HCT116 (cell line): ENCODE measurements around the gene ZBTB33. TPM values are rescaled to one million over a fixed set of nuclear protein-coding genes. Genes with fewer than 3 reads are reported as not detected.

ENCODE experiments used
- ATAC-seq: fragments of 200-7000 bp; cut with Tn5 transposase; 2 replicates; pipeline ENCODE4 v1.9.1; 2020; ENCODE audit warnings: mild to moderate bottlenecking, moderate library complexity
- BruUV-seq: library from RNA; stranded (reverse); fragments of 400-500 nt; replicated peaks from 2 replicates; lab custom pipeline; 2021; lab: Mats Ljungman, UMichigan
- CTCF ChIA-PET: fragments of 300-600 bp; sonication (Branson Sonifier 250); formaldehyde crosslinking; loops from one replicate; lab custom pipeline; 2021; ENCODE audit warnings: antibody characterized with exemption; lab: Charles Lee
- POLR2A ChIA-PET: fragments of 300-600, 350-600 bp; sonication (Branson Sonifier 250); formaldehyde crosslinking; loops from one replicate; lab custom pipeline; 2021; ENCODE audit warnings: antibody characterized with exemption; lab: Charles Lee
- RAD21 ChIA-PET, 2 experiments: fragments of 300-600 bp; sonication (Branson Sonifier 250); formaldehyde crosslinking; loops; one replicate each; lab custom pipeline; 2023; ENCODE audit warnings: low total read pairs in 2 of 2; ENCODE audit not compliant: uncharacterized antibody in 2 of 2, unreplicated experiment in 2 of 2, low non-redundant PET in 1 of 2; lab: Charles Lee
- DNase-seq: peaks from one replicate; pipeline ENCODE4 v3.0.0-alpha.2; 2010; ENCODE audit warnings: low read depth, low spot score
- H2AFZ ChIP-seq: fragments of 200-600 bp; shearing (Covaris generic), sonication (generic); 2 replicates; pipeline ENCODE4 v1.6.1; 2017; ENCODE audit warnings: low read depth, mixed run types, mixed read lengths, antibody characterized with exemption, low read length; ENCODE audit not compliant: poor library complexity, severe bottlenecking
- H3K27ac ChIP-seq: 2 replicates; pipeline ENCODE4 v1.5.1; 2012; ENCODE audit warnings: low read depth, low read length
- H3K27me3 ChIP-seq: fragments of 200-600 bp; sonication (generic); 2 replicates; pipeline ENCODE4 v1.6.1; 2016; ENCODE audit warnings: mixed run types, low read length, mixed read lengths; ENCODE audit not compliant: insufficient read depth
- H3K36me3 ChIP-seq, 2 experiments: fragments of 200-500 bp in 1 of 2; fragments of 200-600 bp in 1 of 2; sonication (Bioruptor generic) in 1 of 2; sonication (generic) in 1 of 2; 2 replicates each; pipeline versions ENCODE4 v1.5.1 to v1.6.1; 2014 to 2016; ENCODE audit warnings: low read length in 2 of 2, inconsistent platforms in 1 of 2, mixed read lengths in 1 of 2, mixed run types in 1 of 2; ENCODE audit not compliant: insufficient read depth in 2 of 2, control insufficient read depth in 1 of 2
- H3K4me1 ChIP-seq, 2 experiments: fragments of 200-600 bp in 1 of 2; sonication (generic) in 1 of 2; 2 replicates each; pipeline versions ENCODE4 v1.5.1 to v1.6.1; 2012 to 2017; ENCODE audit warnings: low read length in 2 of 2, inconsistent platforms in 1 of 2, mild to moderate bottlenecking in 1 of 2, mixed read lengths in 1 of 2, mixed run types in 1 of 2, moderate library complexity in 1 of 2; ENCODE audit not compliant: insufficient read depth in 2 of 2, control insufficient read depth in 1 of 2
- H3K4me2 ChIP-seq: fragments of 200-600 bp; sonication (generic); 2 replicates; pipeline ENCODE4 v1.6.1; 2017; ENCODE audit warnings: mixed run types, low read length, mixed read lengths
- H3K4me3 ChIP-seq, 2 experiments: fragments of 200-600 bp in 1 of 2; sonication (generic) in 1 of 2; replicated peaks in 1 of 2; 2 replicates each; pipeline ENCODE4 v1.5.1; 2011 to 2016; ENCODE audit warnings: low read length in 2 of 2, control low read depth in 1 of 2, low read depth in 1 of 2, mild to moderate bottlenecking in 1 of 2, mixed read lengths in 1 of 2, mixed run types in 1 of 2
- H3K79me2 ChIP-seq: fragments of 200-600 bp; sonication (generic); 2 replicates; pipeline ENCODE4 v1.6.1; 2017; ENCODE audit warnings: mild to moderate bottlenecking, mixed run types, low read length, moderate library complexity, mixed read lengths; ENCODE audit not compliant: insufficient read depth
- H3K9ac ChIP-seq: fragments of 200-600 bp; sonication (generic); 2 replicates; pipeline ENCODE4 v1.6.1; 2016; ENCODE audit warnings: low read length, mixed read lengths
- H3K9me2 ChIP-seq: fragments of 200-600 bp; sonication (generic), shearing (Covaris generic); 2 replicates; pipeline ENCODE4 v1.6.1; 2017; ENCODE audit warnings: mixed run types, mild to moderate bottlenecking, moderate library complexity; ENCODE audit not compliant: insufficient read depth
- H3K9me3 ChIP-seq, 2 experiments: fragments of 200-500 bp in 1 of 2; fragments of 200-600 bp in 1 of 2; sonication (Bioruptor generic) in 1 of 2; sonication (generic) in 1 of 2; 2 replicates each; pipeline ENCODE4 v1.6.1; 2014 to 2017; ENCODE audit warnings: low read length in 2 of 2, mixed read lengths in 2 of 2, inconsistent platforms in 1 of 2, low read depth in 1 of 2, mild to moderate bottlenecking in 1 of 2, mixed run types in 1 of 2, moderate library complexity in 1 of 2; ENCODE audit not compliant: control insufficient read depth in 1 of 2, insufficient read depth in 1 of 2
- H4K20me1 ChIP-seq: fragments of 200-600 bp; sonication (generic), shearing (Covaris generic); 2 replicates; pipeline ENCODE4 v1.6.1; 2017; ENCODE audit warnings: mixed run types, mild to moderate bottlenecking, moderate library complexity; ENCODE audit not compliant: insufficient read depth
- CEBPB ChIP-seq: IDR thresholded peaks from 2 replicates; pipeline ENCODE4 v1.6.1; 2012; ENCODE audit warnings: low read depth
- EGR1 ChIP-seq: IDR thresholded peaks from 2 replicates; pipeline ENCODE4 v1.6.1; 2012; ENCODE audit warnings: low read depth
- ELF1 ChIP-seq: IDR thresholded peaks from 2 replicates; pipeline ENCODE4 v1.6.1; 2012; ENCODE audit warnings: low read depth, borderline replicate concordance
- EZH2 ChIP-seq: fragments of 200-600 bp; sonication (generic); IDR thresholded peaks from 2 replicates; pipeline ENCODE4 v1.6.1; 2017; ENCODE audit warnings: antibody characterized with exemption, mixed run types
- EZH2phosphoT487 ChIP-seq: fragments of 200-600 bp; IDR thresholded peaks from 2 replicates; pipeline ENCODE4 v1.6.1; 2018; ENCODE audit warnings: antibody characterized with exemption, borderline replicate concordance
- FOSL1 ChIP-seq: IDR thresholded peaks from 2 replicates; pipeline ENCODE4 v1.6.1; 2012; ENCODE audit warnings: low read depth
- JUND ChIP-seq: IDR thresholded peaks from 2 replicates; pipeline ENCODE4 v1.6.1; 2012
- POLR2A ChIP-seq: IDR thresholded peaks from 2 replicates; pipeline ENCODE4 v1.7.0; 2011; ENCODE audit warnings: borderline replicate concordance; ENCODE audit not compliant: insufficient read depth, insufficient read length; ENCODE audit errors: extremely low read depth
- POLR2AphosphoS5 ChIP-seq: IDR thresholded peaks from 2 replicates; pipeline ENCODE4 v1.6.1; 2011; ENCODE audit warnings: mild to moderate bottlenecking, low read depth, low read length, moderate library complexity
- RAD21 ChIP-seq: IDR thresholded peaks from 2 replicates; pipeline ENCODE4 v1.6.1; 2012; ENCODE audit warnings: low read depth, mild to moderate bottlenecking
- SIN3A ChIP-seq: IDR thresholded peaks from 2 replicates; pipeline ENCODE4 v1.6.1; 2012; ENCODE audit warnings: low read depth
- ZFX ChIP-seq: fragments of 450-650 bp; IDR thresholded peaks from 2 replicates; pipeline ENCODE4 v1.6.1; 2017
- ZNF274 ChIP-seq: fragments of 200-500 bp; sonication (Bioruptor generic); IDR thresholded peaks from 2 replicates; pipeline ENCODE4 v1.6.1; 2014; ENCODE audit warnings: mild to moderate bottlenecking, low read depth, low read length, inconsistent platforms
- intact Hi-C: fragments of 100-400 bp; cut with micrococcal nuclease; formaldehyde crosslinking; loops from 2 replicates; pipeline ENCODE4 v1.10.0; 2022
- total RNA-seq: library from RNA; stranded (reverse); gene quantifications from one replicate; pipeline ENCODE4 v1.2.1, GENCODE V29; 2021; ENCODE audit not compliant: unreplicated experiment
- TF ChIP-seq, protein P1 (sequence below): IDR thresholded peaks from 2 replicates; pipeline ENCODE4 v1.6.1; 2012
- TF ChIP-seq, protein P2 (sequence below): IDR thresholded peaks from 2 replicates; pipeline ENCODE4 v1.6.1; 2012; ENCODE audit warnings: low read depth
- TF ChIP-seq, protein P3 (sequence below), 3 experiments: fragments of 200-600 bp in 1 of 3; sonication (generic) in 1 of 3; IDR thresholded peaks in 2 of 3; conservative IDR thresholded peaks in 1 of 3; 2 replicates each; pipeline ENCODE4 v1.5.1; 2012 to 2017; ENCODE audit warnings: low read depth in 2 of 3, low read length in 2 of 3, antibody characterized with exemption in 1 of 3, borderline replicate concordance in 1 of 3, control low read depth in 1 of 3, mild to moderate bottlenecking in 1 of 3, mixed read lengths in 1 of 3, mixed run types in 1 of 3, moderate library complexity in 1 of 3; ENCODE audit not compliant: insufficient read depth in 1 of 3

The ZBTB33 gene
- total RNA-seq, 1 experiment from 2014 or later = 12.3 TPM

DNA sequence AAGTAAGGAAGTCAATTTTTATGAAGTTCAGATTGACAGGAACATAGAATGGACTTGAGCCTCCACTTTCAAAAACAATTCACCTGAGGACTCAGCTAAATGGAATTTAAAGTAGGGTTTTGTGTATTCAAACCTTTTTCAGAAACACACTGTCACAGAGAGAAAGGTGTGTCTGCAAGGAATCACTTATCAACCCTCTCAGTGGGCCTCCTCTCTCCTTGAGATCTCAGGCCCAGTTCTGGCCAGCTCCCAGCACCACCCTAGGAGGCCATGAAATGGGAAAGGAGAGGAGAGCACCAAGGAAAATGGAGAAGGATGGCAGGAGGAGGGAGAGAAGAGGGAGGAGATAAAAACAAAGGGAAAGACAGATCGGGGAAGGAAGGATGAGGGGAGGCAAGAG lies 32.1 kb downstream of the ZBTB33 start:
- no peak overlapping the region for H3K27ac ChIP-seq
- no peak overlapping the region for H3K4me2 ChIP-seq
- POLR2A ChIA-PET = no interaction called here
- H4K20me1 ChIP-seq = no peaks in the 10 kb centered on the region
- no peaks in the 10 kb centered on the region for H3K27me3 ChIP-seq
- H3K4me3 ChIP-seq = no peak overlapping the region
- H2AFZ ChIP-seq = no peak overlapping the region
- no TSS peak for BruUV-seq
- RAD21 ChIA-PET = no interaction called here
- intact Hi-C loops = no loop called here
- H3K36me3 ChIP-seq = no peaks in the 10 kb centered on the region
- DNase-seq (no peak), ATAC-seq (no peak)
- no peak overlapping the region for H3K9ac ChIP-seq
- TF ChIP-seq, protein P1, sequence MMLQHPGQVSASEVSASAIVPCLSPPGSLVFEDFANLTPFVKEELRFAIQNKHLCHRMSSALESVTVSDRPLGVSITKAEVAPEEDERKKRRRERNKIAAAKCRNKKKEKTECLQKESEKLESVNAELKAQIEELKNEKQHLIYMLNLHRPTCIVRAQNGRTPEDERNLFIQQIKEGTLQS = no peak
- TF ChIP-seq ZFX (no peak), CEBPB (no peak)
- TF ChIP-seq, protein P2, sequence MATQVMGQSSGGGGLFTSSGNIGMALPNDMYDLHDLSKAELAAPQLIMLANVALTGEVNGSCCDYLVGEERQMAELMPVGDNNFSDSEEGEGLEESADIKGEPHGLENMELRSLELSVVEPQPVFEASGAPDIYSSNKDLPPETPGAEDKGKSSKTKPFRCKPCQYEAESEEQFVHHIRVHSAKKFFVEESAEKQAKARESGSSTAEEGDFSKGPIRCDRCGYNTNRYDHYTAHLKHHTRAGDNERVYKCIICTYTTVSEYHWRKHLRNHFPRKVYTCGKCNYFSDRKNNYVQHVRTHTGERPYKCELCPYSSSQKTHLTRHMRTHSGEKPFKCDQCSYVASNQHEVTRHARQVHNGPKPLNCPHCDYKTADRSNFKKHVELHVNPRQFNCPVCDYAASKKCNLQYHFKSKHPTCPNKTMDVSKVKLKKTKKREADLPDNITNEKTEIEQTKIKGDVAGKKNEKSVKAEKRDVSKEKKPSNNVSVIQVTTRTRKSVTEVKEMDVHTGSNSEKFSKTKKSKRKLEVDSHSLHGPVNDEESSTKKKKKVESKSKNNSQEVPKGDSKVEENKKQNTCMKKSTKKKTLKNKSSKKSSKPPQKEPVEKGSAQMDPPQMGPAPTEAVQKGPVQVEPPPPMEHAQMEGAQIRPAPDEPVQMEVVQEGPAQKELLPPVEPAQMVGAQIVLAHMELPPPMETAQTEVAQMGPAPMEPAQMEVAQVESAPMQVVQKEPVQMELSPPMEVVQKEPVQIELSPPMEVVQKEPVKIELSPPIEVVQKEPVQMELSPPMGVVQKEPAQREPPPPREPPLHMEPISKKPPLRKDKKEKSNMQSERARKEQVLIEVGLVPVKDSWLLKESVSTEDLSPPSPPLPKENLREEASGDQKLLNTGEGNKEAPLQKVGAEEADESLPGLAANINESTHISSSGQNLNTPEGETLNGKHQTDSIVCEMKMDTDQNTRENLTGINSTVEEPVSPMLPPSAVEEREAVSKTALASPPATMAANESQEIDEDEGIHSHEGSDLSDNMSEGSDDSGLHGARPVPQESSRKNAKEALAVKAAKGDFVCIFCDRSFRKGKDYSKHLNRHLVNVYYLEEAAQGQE = no peak
- no peaks in the 10 kb centered on the region for H3K9me3 ChIP-seq
- no peaks in the 10 kb centered on the region for H3K4me1 ChIP-seq
- no peaks in the 10 kb centered on the region for H3K9me2 ChIP-seq
- CTCF ChIA-PET = no interaction called here
- H3K79me2 ChIP-seq = no peaks in the 10 kb centered on the region

DNA sequence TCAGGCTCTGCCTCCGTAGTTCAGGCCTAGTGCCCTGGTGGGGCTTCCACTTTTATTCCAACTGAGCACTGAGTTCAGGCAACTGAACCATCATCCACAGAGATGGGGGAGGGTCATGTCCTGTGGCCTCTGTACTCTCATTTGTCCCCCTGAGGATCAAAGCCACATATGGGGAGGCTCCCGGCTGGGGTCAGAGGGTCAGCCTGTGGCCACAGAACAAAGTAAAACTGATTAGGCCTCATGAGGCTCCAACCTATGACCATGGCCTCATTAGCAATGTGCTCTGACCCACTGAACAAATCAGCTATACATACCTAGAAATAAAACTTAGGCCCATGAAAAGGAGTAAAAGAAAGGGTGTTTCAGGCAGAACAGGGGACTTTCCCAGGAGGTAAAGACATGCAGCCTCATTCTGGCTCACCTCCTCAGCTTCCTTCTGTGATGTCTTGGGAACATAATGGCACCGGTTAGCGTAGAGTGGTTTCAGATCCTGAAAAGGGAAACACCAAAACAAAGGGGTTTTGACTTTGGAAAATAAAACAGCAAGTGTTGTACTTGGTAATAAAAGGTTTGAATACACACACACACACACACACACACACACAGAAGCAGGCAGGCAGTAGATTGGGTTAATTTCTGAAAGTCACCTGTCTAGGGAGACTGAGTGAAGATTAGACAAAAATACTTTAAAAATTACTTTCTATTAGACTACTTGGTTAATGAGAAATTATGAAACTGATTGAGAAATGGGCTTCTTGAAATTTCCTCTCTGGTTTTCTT lies 36.3 kb downstream of the ZBTB33 start:
- DNase-seq (no peak), ATAC-seq (no peak)
- ChIA-PET CTCF (no interaction called here), RAD21 (no interaction called here), POLR2A (no interaction called here)
- Histone ChIP-seq H3K9ac (no peak overlapping the region), H3K27ac (no peak overlapping the region), H3K79me2 (no peaks in the 10 kb centered on the region), H4K20me1 (no peaks in the 10 kb centered on the region), H2AFZ (no peak overlapping the region), H3K4me3 (no peak overlapping the region), H3K36me3 (no peaks in the 10 kb centered on the region), H3K4me2 (no peak overlapping the region), H3K9me3 (no peaks in the 10 kb centered on the region), H3K4me1 (no peaks in the 10 kb centered on the region), H3K27me3 (no peaks in the 10 kb centered on the region), H3K9me2 (no peaks in the 10 kb centered on the region)
- intact Hi-C loops = no loop called here
- BruUV-seq = no TSS peak
- no peak for TF ChIP-seq POLR2A
- no peak for TF ChIP-seq EZH2
- no peak for TF ChIP-seq SIN3A
- TF ChIP-seq, protein P3, sequence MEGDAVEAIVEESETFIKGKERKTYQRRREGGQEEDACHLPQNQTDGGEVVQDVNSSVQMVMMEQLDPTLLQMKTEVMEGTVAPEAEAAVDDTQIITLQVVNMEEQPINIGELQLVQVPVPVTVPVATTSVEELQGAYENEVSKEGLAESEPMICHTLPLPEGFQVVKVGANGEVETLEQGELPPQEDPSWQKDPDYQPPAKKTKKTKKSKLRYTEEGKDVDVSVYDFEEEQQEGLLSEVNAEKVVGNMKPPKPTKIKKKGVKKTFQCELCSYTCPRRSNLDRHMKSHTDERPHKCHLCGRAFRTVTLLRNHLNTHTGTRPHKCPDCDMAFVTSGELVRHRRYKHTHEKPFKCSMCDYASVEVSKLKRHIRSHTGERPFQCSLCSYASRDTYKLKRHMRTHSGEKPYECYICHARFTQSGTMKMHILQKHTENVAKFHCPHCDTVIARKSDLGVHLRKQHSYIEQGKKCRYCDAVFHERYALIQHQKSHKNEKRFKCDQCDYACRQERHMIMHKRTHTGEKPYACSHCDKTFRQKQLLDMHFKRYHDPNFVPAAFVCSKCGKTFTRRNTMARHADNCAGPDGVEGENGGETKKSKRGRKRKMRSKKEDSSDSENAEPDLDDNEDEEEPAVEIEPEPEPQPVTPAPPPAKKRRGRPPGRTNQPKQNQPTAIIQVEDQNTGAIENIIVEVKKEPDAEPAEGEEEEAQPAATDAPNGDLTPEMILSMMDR (IDR thresholded peaks at IDR 0.05 in 2 of 3, conservative IDR thresholded peaks at IDR 0.05 in 1 of 3; ENCODE audit: borderline replicate concordance in 1 of 3, insufficient read depth in 1 of 3, low read depth in 2 of 3, low read length in 2 of 3) = no peak
- no peak for TF ChIP-seq JUND
- TF ChIP-seq EGR1 = no peak
- TF ChIP-seq ZNF274 = no peak
- TF ChIP-seq POLR2AphosphoS5 = no peak
- no peak for TF ChIP-seq FOSL1
- TF ChIP-seq ELF1 = no peak
- TF ChIP-seq EZH2phosphoT487 = no peak
- TF ChIP-seq, protein P1 = no peak
- no peak for TF ChIP-seq RAD21
